Measurements from ENCODE around the gene SLCO3A1.
A peak's percentile ranks its signal among the peaks of the same experiment; 100 is the strongest.

SLCO3A1 gene

DNA sequence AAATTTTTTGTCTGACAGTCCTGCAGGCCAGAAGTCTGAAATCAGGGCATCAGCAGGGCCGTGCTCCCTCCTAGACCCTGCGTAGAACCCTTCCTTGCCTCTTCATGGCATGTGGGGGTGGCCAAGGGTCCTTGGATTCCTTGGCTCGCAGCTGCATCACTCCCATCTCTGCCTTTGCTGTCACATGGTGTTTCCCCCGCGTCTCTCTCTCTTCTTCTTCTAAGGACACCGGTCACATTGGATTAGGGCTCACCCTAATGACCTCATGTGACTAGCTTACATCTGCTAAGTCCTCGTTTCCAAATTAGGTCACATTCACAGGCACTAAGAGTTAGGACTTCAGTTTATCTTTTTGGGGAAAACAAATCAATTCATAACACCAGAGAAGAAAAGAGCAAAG lies 12.0 kb downstream of the SLCO3A1 start:
- no peak for TF ChIP-seq CTCF (IDR thresholded peaks at IDR 0.05)
- peaks cover 38 to 49% of the 10 kb centered on the region in 2 experiments for H3K4me1 ChIP-seq (ENCODE audit: control insufficient read depth in 1 of 2, insufficient read depth in 1 of 2, low read depth in 1 of 2, low read length in 1 of 2)
- H3K27ac ChIP-seq: no peak overlapping the region
- no peak overlapping the region for H3K4me3 ChIP-seq (ENCODE audit: low read depth in 1 of 2, low read length in 1 of 2)
- no peaks in the 10 kb centered on the region for H3K36me3 ChIP-seq
- no peaks in the 10 kb centered on the region for H3K27me3 ChIP-seq
- no peaks in the 10 kb centered on the region for H3K9me3 ChIP-seq

DNA sequence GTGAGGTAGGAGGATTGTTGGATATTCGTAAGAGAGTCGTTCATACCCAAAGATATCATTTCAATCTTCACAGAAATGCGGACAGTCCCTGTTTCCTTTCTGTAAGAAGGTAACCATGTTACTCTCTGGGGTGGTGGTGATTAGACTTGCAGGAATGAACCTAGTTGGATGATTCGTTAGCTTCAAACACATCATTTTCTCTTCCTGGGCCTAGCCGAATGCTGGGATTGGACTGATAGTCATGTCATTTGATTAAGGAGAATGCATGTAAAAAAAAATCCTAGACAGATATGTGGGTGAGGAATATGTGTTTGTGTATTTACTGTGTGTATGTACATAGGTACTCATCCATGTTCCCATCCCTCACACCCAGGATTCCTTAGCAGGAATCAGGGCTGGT lies 12.4 kb downstream of the SLCO3A1 start:
- Histone ChIP-seq H3K4me3 (ENCODE audit: low read depth in 1 of 2, low read length in 1 of 2) (no peak overlapping the region), H3K9me3 (no peaks in the 10 kb centered on the region), H3K4me1 (ENCODE audit: control insufficient read depth in 1 of 2, insufficient read depth in 1 of 2, low read depth in 1 of 2, low read length in 1 of 2) (peaks cover 33 to 45% of the 10 kb centered on the region in 2 experiments), H3K36me3 (no peaks in the 10 kb centered on the region), H3K27ac (no peak overlapping the region), H3K27me3 (no peaks in the 10 kb centered on the region)
- TF ChIP-seq CTCF (IDR thresholded peaks at IDR 0.05): no peak

DNA sequence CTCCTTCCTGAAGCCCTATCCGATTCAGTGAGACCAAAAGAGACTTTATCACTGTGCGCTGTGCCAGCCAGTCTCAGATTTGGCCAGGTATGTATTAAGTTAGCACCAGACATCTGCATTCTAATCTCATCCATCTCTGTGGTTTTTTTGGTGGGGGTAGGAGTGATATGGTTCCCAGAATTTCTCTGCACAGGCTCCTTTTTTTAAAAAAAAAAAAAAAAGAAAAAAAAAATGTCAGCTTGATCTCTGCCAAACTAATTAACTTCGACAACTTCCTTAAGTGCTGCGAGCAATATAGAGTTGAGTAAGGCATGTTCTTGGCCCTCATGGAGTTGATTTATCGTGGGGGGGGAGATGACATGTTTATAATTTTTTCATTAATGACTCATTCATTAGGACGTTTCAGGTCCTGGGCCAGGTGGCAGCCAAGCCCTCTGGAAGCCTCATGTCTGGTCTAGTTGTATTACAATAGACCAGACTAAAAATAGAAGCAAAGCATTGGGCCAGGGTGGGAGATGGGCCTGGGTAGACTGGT lies 12.9 kb downstream of the SLCO3A1 start:
- Histone ChIP-seq H3K27me3 (no peaks in the 10 kb centered on the region), H3K4me3 (ENCODE audit: low read depth in 1 of 2, low read length in 1 of 2) (no peak overlapping the region), H3K27ac (no peak overlapping the region), H3K4me1 (ENCODE audit: control insufficient read depth in 1 of 2, insufficient read depth in 1 of 2, low read depth in 1 of 2, low read length in 1 of 2) (peaks cover 29 to 40% of the 10 kb centered on the region in 2 experiments), H3K36me3 (no peaks in the 10 kb centered on the region), H3K9me3 (no peaks in the 10 kb centered on the region)
- no peak for TF ChIP-seq CTCF (IDR thresholded peaks at IDR 0.05)

DNA sequence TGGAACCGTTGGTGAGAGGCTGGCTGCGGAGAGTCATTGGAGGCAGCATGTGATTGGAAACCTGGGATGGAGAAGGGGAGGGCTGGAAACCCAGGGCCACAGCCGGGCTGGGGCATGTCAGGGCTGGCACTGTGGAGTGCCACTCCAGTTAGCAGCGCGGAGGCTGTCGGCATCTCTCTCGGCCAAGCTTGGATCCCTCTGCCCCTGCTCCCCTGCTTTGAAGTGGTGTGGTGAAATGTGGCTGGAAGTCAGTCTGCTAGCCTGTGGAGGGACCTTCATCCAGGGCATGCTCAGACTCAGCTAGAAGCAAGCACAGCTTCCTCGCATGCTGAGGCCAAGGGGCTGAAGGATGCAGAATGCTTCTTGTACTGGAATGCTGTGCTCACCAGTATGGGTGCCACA lies 13.5 kb downstream of the SLCO3A1 start:
- no peak overlapping the region for H3K27ac ChIP-seq
- no peak overlapping the region for H3K4me3 ChIP-seq (ENCODE audit: low read depth in 1 of 2, low read length in 1 of 2)
- no peak for TF ChIP-seq CTCF (IDR thresholded peaks at IDR 0.05)
- no peaks in the 10 kb centered on the region for H3K9me3 ChIP-seq
- H3K36me3 ChIP-seq: no peaks in the 10 kb centered on the region
- no peaks in the 10 kb centered on the region for H3K27me3 ChIP-seq
- peaks cover 26 to 37% of the 10 kb centered on the region in 2 experiments for H3K4me1 ChIP-seq (ENCODE audit: control insufficient read depth in 1 of 2, insufficient read depth in 1 of 2, low read depth in 1 of 2, low read length in 1 of 2)

GRCh38 chr15:91867581-91868026 lies 14.1 kb downstream of the SLCO3A1 start:
- Histone ChIP-seq H3K27ac (peak overlapping the region; percentile 27), H3K36me3 (no peaks in the 10 kb centered on the region), H3K27me3 (no peaks in the 10 kb centered on the region), H3K9me3 (no peaks in the 10 kb centered on the region), H3K4me1 (ENCODE audit: control insufficient read depth in 1 of 2, insufficient read depth in 1 of 2, low read depth in 1 of 2, low read length in 1 of 2) (peaks cover 22 to 33% of the 10 kb centered on the region in 2 experiments), H3K4me3 (ENCODE audit: low read depth in 1 of 2, low read length in 1 of 2) (no peak overlapping the region)
- TF ChIP-seq CTCF (IDR thresholded peaks at IDR 0.05): no peak
